ENCODE measurements around the gene CR1.
"Not testable (repeated sequence)": the region's sequence is repeated elsewhere in the genome, so short reads cannot be mapped to it uniquely, and the experiment has no call there.

Gene CR1

DNA sequence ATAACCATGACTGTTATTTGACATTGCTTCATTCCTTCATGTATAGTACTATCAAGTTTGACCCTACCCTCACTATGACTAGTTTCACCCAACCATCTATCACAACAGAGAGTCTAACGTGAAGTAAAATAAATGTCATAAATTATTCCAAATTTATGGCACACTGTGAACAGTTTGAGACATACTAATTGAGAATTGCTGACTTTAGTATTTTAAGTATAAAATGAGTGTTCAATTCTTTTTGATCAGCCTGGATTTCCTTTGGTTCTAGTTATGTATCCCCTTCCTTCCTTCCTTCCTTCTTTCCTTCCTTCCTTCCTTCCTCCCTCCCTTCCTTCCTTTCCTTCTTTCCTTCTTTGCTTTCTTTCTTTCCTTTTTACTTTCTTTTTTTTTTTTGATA is 14.5 kb downstream of the CR1 start:
- no peak for DNase-seq

DNA sequence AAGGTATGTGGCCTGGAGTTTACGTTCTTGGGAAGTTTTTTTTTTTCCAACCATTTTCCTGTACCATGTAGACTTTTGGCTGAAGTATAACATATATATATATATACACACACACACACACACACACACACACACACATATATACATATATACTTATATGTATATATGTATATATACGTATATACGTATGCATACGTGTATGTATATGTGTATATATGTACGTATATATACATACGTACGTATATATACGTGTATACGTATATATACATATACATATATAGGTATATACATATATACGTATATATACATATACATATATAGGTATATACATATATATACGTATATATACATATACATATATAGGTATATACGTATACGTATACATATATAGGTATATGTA is 18.9 kb downstream of the CR1 start:
- no peak for DNase-seq

DNA sequence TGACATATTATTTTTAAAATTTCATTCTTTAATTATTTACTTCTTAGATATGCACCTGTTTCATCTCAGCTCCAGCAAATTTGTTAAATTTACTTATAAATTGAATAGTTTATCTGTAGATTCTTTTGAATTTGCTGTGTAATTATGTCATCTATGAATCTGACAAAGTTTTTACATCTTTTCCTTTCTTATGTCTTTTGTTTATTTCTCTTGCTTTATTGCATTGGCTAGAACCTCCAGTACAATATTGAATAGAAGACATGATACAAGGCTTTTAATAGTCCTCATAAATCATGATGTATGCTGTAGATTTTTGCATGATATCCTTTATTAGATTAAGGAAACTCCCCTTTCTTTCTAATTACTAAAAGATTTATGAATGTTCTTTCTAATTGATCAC is 20.8 kb downstream of the CR1 start:
- DNase-seq: no peak

DNA sequence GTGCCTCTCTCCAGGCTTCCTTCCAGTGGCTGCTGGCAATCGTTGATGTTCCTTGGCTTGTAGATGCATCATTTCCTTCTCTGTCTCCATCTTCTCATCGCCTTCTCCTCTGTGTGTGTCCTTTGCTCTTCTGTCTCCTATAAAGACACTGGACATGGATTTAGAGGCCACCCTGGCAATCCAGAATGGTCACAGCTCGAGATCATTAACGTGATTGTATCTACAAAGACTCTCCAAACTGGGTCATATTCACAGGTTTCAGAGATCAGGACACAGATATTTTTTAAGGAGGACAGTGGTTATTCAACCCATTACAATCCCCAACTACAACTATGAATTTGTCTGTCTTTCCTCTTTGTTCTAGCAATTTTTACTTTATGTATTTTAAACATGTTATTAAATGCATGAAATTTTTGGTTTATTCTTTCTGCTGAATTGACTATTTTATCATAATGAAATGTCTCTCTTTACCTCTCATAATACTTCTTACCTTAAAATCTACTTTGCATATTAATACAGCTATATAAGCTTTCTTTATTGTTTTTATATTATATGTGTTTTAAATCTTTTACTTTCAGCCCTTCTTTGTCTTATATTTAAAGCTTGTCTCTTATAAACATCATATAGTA is 22.8 kb downstream of the CR1 start:
- no peak for DNase-seq

DNA sequence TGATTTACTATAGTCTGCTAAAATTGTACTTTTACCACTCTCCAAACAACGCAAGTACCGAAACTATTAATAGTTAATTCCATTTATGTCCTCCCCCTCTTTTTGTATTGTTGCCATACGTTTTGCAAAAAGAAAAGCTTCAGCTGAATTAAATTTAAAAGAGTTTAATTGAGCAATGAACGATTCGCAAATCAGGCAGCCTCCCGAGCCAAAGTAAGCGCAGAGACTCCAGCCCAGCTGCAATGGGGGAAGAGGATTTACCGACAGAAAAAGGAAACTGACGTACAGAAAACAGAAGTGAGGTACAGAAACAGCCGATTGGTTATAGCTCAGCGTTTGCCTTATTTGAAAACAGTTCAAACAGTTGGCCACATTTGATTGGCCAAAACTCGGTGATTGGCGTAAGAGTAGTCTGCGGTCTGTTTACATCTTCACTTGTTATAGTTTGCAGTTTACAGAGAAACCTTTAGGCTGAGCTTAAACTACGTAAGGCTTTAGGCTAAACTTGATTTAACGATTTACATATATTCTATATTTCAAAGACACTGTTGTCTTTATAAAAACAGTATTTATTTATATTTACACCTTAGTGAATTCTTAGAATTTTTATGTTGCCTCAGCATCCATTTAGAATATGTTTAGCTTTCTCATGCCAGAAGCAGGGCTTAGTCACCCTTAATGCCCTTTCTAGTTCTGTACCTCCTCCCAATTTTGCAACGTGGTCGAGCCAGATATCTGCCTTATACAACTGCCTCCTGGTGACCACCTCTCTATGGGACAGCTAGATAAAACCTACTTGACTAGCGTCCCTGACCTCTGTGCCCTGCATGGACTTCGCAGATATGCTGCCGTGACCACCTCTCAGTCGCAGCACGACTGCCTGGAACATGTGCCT is 23.8 kb downstream of the CR1 start:
- no peak for DNase-seq

DNA sequence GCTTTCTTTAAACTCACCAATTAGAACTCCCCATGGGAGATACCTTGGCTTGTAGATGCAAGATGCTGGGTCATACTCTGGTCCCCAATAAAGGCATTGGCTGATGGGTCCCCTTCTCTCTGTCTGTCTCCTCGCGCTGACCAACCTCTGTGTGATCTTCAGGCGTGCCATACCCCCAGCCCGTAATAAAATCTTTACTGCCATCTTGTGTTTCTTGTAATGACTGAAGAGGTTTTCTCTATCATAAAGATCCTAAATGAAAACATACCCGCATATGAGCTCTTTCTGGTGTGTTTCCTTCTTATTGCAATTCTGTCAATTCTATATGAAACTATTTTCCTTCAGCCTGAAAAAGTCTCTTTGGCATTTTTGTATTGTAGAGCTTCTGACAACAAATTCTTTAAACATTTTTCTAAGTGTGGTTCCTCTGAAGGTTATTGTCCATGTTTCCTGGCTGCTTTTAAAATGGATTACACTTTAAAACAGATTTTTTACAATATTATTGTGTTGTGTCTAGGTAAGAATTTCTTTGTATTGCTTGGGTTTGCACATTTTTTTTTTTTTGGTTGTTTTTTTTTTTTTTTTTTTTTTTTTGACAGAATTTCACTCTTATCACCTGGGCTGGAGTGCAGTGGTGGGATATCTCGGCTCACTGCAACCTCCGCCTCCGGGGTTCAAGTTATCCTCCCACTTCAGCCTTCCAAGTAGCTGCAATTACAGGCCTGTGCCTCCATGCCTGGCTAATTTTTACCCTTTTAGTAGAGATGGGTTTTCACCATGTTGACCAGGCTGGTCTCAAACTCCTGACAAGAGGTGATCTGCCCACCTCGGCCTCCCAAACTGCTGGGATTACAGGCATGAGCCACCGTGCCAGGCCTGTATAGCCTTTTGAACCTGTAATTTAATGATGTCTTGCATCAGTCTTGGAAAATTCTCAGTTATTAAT is 24.7 kb downstream of the CR1 start:
- not testable (repeated sequence) for DNase-seq

DNA sequence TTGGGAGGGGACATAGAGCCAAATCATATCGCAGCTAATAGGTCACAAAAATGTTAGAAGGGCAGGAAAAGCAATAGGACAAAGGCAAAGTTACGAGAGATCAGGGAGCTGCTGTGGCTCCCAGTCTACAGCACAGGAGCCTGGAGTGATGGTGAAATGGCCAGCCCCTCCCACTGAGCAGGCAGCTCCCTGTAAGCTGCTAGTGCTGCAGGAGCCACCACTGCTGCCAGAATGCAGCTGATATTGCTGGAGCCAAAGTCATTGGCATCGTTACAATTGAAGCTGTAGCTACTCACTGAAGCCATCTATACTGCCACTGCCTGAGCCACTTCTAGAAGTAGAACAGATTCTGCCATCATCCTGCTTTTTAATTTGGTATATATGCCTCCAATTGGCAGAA is 29.3 kb downstream of the CR1 start:
- not testable (repeated sequence) for DNase-seq

DNA sequence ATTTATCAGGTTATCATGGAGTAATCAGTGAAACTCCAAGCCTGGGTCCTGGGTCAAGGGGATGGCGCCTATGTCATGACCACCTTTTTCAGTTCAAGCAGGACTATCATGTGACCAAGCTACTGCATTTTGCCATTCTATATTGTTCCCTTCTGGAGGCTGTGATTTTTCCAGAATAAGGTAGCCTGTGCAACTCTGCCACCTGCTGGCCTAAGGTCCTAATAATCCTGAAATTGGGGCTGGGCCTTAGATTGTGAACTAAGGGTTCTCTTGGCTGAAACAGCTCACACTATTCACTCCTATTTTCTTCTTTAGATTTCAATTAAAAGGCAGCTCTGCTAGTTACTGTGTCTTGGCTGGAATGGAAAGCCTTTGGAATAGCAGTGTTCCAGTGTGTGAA is 32.4 kb downstream of the CR1 start:
- DNase-seq: not testable (repeated sequence)

DNA sequence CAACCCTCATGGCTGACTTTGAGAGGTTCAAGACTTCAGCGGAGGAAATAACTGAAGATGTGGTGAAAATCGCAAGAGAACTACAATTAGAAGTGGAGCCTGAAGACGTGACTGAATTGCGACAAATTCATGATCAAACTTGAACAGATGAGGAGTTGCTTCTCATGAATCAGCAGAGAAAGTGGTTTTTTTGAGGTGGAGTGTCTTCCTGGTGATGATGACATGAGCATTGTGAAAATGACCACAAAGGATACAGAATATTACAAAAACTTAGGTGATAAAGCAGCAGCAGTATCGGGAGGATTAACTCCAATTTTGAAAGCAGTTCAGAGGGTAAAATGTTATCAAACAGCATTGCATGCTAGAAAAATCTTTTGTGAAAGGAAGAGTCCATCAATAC is 40.3 kb downstream of the CR1 start:
- DNase-seq: not testable (repeated sequence)

DNA sequence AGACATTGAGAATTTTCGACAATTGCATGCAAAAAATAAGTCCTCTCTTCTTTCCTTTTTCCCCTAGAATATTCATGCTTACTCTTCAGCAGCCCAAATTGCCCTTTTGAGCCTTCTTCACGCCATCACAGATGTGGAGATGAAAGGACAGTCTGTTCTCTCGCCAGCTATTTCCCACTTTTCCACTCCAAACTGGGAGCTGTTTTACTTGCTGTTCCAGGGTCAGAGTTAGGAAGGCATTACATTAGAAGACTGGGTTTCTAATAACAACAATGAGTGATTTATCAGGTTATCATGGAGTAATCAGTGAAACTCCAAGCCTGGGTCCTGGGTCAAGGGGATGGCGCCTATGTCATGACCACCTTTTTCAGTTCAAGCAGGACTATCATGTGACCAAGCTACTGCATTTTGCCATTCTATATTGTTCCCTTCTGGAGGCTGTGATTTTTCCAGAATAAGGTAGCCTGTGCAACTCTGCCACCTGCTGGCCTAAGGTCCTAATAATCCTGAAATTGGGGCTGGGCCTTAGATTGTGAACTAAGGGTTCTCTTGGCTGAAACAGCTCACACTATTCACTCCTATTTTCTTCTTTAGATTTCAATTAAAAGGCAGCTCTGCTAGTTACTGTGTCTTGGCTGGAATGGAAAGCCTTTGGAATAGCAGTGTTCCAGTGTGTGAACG is 50.9 kb downstream of the CR1 start:
- DNase-seq: not testable (repeated sequence)

DNA sequence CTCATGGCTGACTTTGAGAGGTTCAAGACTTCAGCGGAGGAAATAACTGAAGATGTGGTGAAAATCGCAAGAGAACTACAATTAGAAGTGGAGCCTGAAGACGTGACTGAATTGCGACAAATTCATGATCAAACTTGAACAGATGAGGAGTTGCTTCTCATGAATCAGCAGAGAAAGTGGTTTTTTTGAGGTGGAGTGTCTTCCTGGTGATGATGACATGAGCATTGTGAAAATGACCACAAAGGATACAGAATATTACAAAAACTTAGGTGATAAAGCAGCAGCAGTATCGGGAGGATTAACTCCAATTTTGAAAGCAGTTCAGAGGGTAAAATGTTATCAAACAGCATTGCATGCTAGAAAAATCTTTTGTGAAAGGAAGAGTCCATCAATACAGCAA is 58.9 kb downstream of the CR1 start:
- DNase-seq: not testable (repeated sequence)

DNA sequence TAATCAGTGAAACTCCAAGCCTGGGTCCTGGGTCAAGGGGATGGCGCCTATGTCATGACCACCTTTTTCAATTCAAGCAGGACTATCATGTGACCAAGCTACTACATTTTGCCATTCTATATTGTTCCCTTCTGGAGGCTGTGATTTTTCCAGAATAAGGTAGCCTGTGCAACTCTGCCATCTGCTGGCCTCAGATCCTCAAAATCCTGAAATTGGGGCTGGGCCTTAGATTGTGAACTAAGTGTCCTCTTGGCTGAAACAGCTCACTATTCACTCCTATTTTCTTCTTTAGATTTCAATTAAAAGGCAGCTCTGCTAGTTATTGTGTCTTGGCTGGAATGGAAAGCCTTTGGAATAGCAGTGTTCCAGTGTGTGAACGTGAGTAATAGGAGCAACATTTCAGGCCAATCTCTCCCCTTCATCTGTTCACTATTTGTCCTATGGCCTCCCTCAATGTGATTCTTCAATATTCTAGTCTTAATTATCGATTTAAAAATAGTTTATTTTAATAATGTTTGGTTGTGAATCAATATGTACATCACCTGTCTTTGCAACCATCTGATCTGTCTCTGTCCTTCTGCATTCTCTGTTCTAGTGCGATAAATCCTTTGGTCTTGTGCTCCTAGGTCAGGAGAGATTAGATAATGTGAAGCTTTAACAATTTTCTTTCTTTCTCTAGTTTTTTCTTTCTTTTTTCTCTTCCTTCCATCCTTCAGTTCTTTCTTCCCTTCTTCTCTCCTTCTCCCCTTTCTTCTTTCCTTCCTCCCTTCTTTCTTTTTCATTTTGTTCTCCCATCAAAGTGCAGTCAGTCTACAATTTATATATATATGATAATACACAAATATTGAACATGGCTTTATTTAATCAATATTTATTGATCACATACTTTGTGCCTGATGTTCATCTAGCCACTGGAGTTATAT is 69.8 kb downstream of the CR1 start:
- DNase-seq: no peak

DNA sequence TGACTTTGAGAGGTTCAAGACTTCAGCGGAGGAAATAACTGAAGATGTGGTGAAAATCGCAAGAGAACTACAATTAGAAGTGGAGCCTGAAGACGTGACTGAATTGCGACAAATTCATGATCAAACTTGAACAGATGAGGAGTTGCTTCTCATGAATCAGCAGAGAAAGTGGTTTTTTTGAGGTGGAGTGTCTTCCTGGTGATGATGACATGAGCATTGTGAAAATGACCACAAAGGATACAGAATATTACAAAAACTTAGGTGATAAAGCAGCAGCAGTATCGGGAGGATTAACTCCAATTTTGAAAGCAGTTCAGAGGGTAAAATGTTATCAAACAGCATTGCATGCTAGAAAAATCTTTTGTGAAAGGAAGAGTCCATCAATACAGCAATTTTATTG is 76.0 kb downstream of the CR1 start:
- DNase-seq: not testable (repeated sequence)

DNA sequence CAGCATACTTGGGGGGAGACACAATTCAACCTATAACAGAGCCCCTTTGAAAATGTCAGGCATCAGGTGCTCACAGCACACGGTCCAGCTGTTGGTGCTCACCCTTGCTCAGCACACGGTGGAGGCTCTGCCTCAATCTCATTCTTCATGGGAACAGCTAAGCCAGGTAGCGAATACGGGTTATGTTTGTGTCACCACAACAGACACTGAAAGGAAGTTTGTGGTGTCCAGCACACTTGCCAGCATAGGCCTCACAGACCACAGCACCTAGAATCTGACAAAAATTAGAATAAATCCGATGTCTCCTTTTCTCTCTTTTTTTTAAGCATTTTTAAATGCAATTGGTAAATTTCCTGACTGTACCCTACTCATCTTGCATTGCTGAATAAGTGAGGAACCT is 77.1 kb downstream of the CR1 start:
- not testable (repeated sequence) for DNase-seq

DNA sequence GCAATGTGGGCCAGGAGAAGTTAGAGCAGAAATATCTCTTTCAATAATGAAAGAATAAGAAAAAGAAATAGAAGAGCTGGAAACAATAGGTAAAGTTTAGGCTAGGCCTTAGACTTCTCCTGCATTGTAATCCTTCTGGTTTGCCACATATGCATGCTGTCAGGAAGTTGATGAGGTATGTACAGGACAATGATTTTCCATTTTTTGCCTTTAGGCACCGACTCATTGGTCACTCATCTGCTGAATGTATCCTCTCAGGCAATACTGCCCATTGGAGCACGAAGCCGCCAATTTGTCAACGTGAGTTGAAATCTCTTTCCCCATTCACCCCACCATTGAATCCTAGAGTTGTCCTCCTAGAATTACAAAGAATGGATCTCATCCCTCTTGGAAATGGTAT is 79.4 kb downstream of the CR1 start:
- DNase-seq: not testable (repeated sequence)

DNA sequence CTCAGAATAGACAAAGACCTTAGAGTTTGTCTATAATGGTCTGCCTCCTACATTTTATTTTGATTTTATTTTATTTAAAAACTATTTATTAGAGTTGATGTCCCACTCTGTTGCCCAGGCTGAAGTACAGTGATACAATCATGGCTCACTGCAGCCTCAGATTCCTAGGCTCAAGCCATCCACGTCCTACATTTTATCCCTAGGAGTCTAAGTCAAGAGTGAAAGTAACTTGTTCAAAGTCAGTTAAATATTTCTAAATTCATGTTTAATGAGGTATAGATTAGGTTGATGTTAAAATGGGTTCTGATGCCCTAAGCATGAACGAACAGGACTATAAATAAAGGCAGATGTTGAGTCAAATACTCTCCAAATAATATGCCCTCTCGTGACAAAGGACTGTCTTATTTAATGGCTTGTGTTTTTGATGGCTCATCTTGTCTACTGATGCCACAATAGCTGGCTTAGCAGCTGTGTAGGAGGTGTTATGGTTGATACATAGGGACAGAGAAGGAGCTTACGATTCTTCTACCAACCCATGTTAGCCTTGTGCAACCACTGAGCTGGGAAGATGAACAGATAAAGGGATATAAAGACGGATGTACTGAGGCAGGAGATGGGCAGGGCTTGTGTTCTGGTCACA is 83.0 kb downstream of the CR1 start:
- DNase-seq: no peak

DNA sequence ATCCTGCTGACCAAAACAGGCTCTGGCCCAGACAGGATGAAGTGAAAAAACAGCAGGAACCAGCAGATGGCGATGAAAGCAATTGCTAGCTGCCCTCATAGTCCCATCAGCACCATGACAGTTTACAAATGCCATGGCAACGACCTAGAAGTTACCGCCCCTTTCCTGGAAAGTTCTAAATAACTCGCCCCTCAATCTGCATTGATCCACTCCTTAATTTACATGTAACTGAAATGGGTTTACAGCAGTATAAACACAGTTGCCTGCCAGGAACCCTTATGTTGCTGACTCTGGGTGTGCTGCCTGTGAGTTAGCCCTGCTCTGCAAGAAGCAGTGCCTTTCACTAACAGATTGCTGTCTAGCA is 83.5 kb downstream of the CR1 start:
- peak; percentile 21 for DNase-seq

DNA sequence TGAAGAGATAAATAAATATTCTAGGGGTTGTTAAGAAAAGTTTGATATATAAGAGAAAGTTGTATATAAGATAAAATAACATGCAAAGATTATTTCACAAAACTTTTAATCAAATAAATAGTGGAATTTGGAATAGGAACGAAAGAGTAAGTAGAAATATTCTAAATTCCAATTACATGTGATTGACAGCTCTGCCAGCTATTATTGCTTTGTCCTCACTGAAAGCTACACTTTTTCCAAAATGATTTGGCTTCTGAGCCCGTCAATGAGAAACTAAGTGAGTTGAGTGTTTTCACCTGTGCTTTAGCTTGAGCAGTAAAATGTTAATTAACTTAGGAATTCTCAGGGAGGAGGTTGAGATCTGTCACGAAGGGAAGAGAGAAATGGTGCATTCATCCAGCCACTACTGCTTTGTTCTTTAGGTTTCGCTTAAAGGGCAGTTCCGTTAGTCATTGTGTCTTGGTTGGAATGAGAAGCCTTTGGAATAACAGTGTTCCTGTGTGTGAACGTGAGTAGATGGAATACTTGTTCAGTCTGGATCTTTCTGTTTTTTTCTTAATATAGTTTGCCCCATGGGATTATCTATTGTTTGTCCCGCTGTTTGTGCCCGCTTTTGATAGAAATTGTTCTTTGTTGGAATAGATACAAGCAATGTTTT is 85.7 kb downstream of the CR1 start:
- DNase-seq: no peak

DNA sequence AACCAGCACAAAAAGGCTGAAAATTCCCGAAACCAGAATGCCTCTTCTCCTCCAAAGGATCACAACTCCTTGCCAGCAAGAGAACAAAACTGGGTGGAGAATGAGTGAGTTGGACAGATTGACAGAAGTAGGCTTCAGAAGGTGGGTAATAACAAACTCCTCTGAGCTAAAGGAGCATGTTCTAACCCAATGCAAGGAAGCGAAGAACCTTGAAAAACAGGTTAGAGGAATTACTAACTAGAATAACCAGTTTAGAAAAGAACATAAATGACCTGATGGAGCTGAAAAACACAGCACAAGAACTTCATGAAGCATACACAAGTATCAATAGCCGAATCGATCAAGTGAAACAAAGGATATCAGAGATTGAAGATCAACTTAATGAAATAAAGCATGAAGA is 93.5 kb downstream of the CR1 start:
- DNase-seq: not testable (repeated sequence)

DNA sequence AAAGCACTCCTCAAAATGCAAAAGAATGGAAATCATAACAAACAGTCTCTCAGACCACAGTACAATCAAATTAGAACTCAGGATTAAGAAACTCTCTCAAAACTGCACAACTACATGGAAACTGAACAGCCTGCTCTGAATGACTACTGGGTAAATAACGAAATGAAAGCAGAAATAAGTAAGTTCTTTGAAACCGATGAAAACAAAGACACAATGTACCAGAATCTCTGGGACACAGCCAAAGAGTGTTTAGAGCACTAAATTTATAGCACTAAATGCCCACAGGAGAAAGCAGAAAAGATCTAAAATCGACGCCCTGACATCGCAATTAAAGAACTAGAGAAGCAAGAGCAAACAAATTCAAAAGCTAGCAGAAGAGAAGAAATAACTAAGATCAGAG is 95.2 kb downstream of the CR1 start:
- not testable (repeated sequence) for DNase-seq

DNA sequence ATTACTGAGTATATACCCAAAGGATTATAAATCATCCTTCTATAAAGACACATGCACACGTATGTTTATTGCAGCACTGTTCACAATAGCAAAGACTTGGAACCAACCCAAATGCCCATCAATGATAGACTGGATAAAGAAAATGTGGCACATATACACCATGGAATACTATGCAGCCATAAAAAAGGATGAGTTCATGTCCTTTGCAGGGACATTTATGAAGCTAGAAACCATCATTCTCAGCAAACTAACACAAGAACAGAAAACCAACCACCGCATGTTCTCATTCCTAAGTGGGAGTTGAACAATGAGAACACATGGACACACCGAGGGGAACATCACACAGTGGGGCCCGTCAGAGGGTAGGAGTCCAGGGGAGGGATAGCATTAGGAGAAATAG is 98.1 kb downstream of the CR1 start:
- not testable (repeated sequence) for DNase-seq

Data from NCI-H2029 (cell line).